Keratinocyte (primary cell): ENCODE measurements around the gene MARCHF3. TPM values are rescaled to one million over a fixed set of nuclear protein-coding genes. Genes with fewer than 3 reads are reported as not detected.

Source experiments
- DNase-seq: peaks from one replicate; pipeline ENCODE4 v3.0.0-alpha.2; 2011; ENCODE audit warnings: low read depth, missing footprints, low spot score
- FAIRE-seq: peaks from 2 replicates; lab custom pipeline; 2011; peaks lifted over from hg19 to GRCh38; lab: Jason Lieb, UNC
- H2AFZ ChIP-seq: 2 replicates; pipeline ENCODE4 v1.6.0; 2012; ENCODE audit warnings: low read length, control low read depth, inconsistent platforms; ENCODE audit not compliant: control insufficient read depth
- H3K27ac ChIP-seq: 2 replicates; pipeline ENCODE4 v1.5.1; 2011; ENCODE audit warnings: low read length; ENCODE audit not compliant: control insufficient read depth, insufficient read depth
- H3K27me3 ChIP-seq: 3 replicates; pipeline ENCODE4 v1.6.0; 2011; ENCODE audit warnings: low read length; ENCODE audit not compliant: control insufficient read depth, insufficient read depth; ENCODE audit errors: extremely low read depth
- H3K36me3 ChIP-seq, 2 experiments: 2 replicates in 1 of 2; 3 replicates in 1 of 2; pipeline ENCODE4 v1.5.1; 2011; ENCODE audit warnings: low read length in 2 of 2, mild to moderate bottlenecking in 1 of 2; ENCODE audit not compliant: control insufficient read depth in 2 of 2, insufficient read depth in 2 of 2; ENCODE audit errors: extremely low read depth in 1 of 2
- H3K4me1 ChIP-seq: 3 replicates; pipeline ENCODE4 v1.5.1; 2011; ENCODE audit warnings: low read length; ENCODE audit not compliant: control insufficient read depth, insufficient read depth; ENCODE audit errors: extremely low read depth
- H3K4me2 ChIP-seq: 3 replicates; pipeline ENCODE4 v1.6.0; 2011; ENCODE audit warnings: low read depth, low read length; ENCODE audit not compliant: control insufficient read depth, insufficient read depth; ENCODE audit errors: extremely low read depth
- H3K4me3 ChIP-seq, 3 experiments: fragments of 200-600 bp in 1 of 3; sonication (generic) in 1 of 3; 2 replicates in 2 of 3; 3 replicates in 1 of 3; pipeline ENCODE4 v1.5.1; 2011 to 2016; ENCODE audit warnings: low read length in 3 of 3, mild to moderate bottlenecking in 3 of 3, control low read depth in 2 of 3, inconsistent platforms in 1 of 3, low read depth in 1 of 3, mixed read lengths in 1 of 3, mixed run types in 1 of 3, moderate library complexity in 1 of 3; ENCODE audit not compliant: control insufficient read depth in 2 of 3, insufficient read depth in 2 of 3; ENCODE audit errors: extremely low read depth in 1 of 3
- H3K79me2 ChIP-seq: 2 replicates; pipeline ENCODE4 v1.6.0; 2012; ENCODE audit warnings: low read length; ENCODE audit not compliant: control insufficient read depth, insufficient read depth
- H3K9ac ChIP-seq: 3 replicates; pipeline ENCODE4 v1.6.0; 2011; ENCODE audit warnings: low read length; ENCODE audit not compliant: control insufficient read depth, insufficient read depth; ENCODE audit errors: extremely low read depth
- H3K9me1 ChIP-seq: 3 replicates; pipeline ENCODE4 v1.6.0; 2011; ENCODE audit warnings: low read length; ENCODE audit not compliant: control insufficient read depth, insufficient read depth; ENCODE audit errors: extremely low read depth
- H3K9me3 ChIP-seq: 2 replicates; pipeline ENCODE4 v1.5.1; 2012; ENCODE audit warnings: low read depth, low read length; ENCODE audit not compliant: control insufficient read depth
- H4K20me1 ChIP-seq: 3 replicates; pipeline ENCODE4 v1.6.0; 2011; ENCODE audit warnings: low read length; ENCODE audit not compliant: control insufficient read depth, insufficient read depth; ENCODE audit errors: extremely low read depth
- CTCF ChIP-seq, 3 experiments: IDR thresholded peaks in 1 of 3; conservative IDR thresholded peaks in 1 of 3; optimal IDR thresholded peaks in 1 of 3; 2 replicates in 2 of 3; 3 replicates in 1 of 3; pipeline versions ENCODE3 to v1.5.1; 2011; ENCODE audit warnings: low read length in 3 of 3, mild to moderate bottlenecking in 3 of 3, moderate library complexity in 2 of 3, control low read depth in 1 of 3, inconsistent platforms in 1 of 3; ENCODE audit not compliant: insufficient read depth in 2 of 3; ENCODE audit errors: extremely low read depth in 1 of 3
- EZH2 ChIP-seq: IDR thresholded peaks from one replicate; pipeline ENCODE4 v1.6.1; 2012; ENCODE audit warnings: inconsistent platforms, mild to moderate bottlenecking, low read length, moderate library complexity
- dilution Hi-C: fragments of 300-500 bp; cut with MboI; formaldehyde crosslinking; loops from one replicate; pipeline ENCODE4 v1.7.0; 2020; ENCODE audit warnings: low sequenced_read_pairs; ENCODE audit not compliant: extremely low pct_ligation_motif_present
- polyA plus RNA-seq, 5 experiments: library from polyadenylated mRNA; depleted of rRNA in 3 of 5; stranded (reverse) in 3 of 5; stranded (forward) in 1 of 5; unstranded in 1 of 5; fragments of >200 nt; gene quantifications; 1 replicate in 1 of 5; 2 replicates in 3 of 5; 3 replicates in 1 of 5; pipeline versions ENCODE4 v1.2.1 to v1.2.3, GENCODE V29; 2011 to 2012; ENCODE audit warnings: missing spikeins in 2 of 5, low read depth in 1 of 5, low replicate concordance in 1 of 5

Gene MARCHF3
- polyA plus RNA-seq, 1 donor (not counting 4 experiments of a cell fraction or from before 2014, with no cell fraction given): 0.45 TPM

- Histone ChIP-seq H4K20me1 (no peaks in the 10 kb centered on the region), H2AFZ (no peak overlapping the region), H3K4me3 (no peak overlapping the region), H3K9ac (no peak overlapping the region), H3K9me3 (no peaks in the 10 kb centered on the region), H3K36me3 (no peaks in the 10 kb centered on the region), H3K27me3 (no peaks in the 10 kb centered on the region), H3K4me1 (no peaks in the 10 kb centered on the region), H3K9me1 (no peaks in the 10 kb centered on the region), H3K4me2 (no peak overlapping the region), H3K79me2 (no peaks in the 10 kb centered on the region), H3K27ac (no peak overlapping the region)
- dilution Hi-C loops: no loop called here
- no peak for FAIRE-seq
- DNase-seq: no peak
- TF ChIP-seq EZH2: no peak
- no peak for TF ChIP-seq CTCF (optimal IDR thresholded peaks at IDR 0.05 in 1 of 3, IDR thresholded peaks at IDR 0.05 in 1 of 3, conservative IDR thresholded peaks at IDR 0.05 in 1 of 3; ENCODE audit: extremely low read depth in 1 of 3, insufficient read depth in 2 of 3, low read length in 3 of 3)
Measured at GRCh38 chr5:127012916-127013315, 17.4 kb downstream of the MARCHF3 start.

- Histone ChIP-seq H3K9me1 (no peaks in the 10 kb centered on the region), H3K27me3 (no peaks in the 10 kb centered on the region), H3K27ac (no peak overlapping the region), H3K79me2 (no peaks in the 10 kb centered on the region), H4K20me1 (no peaks in the 10 kb centered on the region), H3K4me1 (no peaks in the 10 kb centered on the region), H3K4me2 (no peak overlapping the region), H2AFZ (no peak overlapping the region), H3K4me3 (no peak overlapping the region), H3K36me3 (no peaks in the 10 kb centered on the region), H3K9ac (no peak overlapping the region), H3K9me3 (no peaks in the 10 kb centered on the region)
- DNase-seq (no peak), FAIRE-seq (no peak)
- TF ChIP-seq CTCF (optimal IDR thresholded peaks at IDR 0.05 in 1 of 3, IDR thresholded peaks at IDR 0.05 in 1 of 3, conservative IDR thresholded peaks at IDR 0.05 in 1 of 3; ENCODE audit: extremely low read depth in 1 of 3, insufficient read depth in 2 of 3, low read length in 3 of 3): no peak
- TF ChIP-seq EZH2: no peak
- dilution Hi-C loops: no loop called here
Measured at GRCh38 chr5:127011961-127012644, 18.3 kb downstream of the MARCHF3 start.
